B cell (primary cell): Measurements from ENCODE around the gene PPP1R10. TPM values are rescaled to one million over a fixed set of nuclear protein-coding genes. Genes with fewer than 3 reads are reported as not detected.

Experiments
- ATAC-seq: fragments of 200-7000 bp; cut with Tn5 transposase; one replicate; pipeline ENCODE4 v1.10.0; 2021; ENCODE audit warnings: low read depth, mild to moderate bottlenecking, moderate number of reproducible peaks, moderate library complexity
- CTCF ChIA-PET: fragments of 350-600 bp; sonication (Branson Sonifier 250); formaldehyde crosslinking; loops from one replicate; lab custom pipeline; 2021; ENCODE audit warnings: antibody characterized with exemption, inconsistent platforms; lab: Charles Lee
- POLR2A ChIA-PET: fragments of 350-600 bp; sonication (Branson Sonifier 250); formaldehyde crosslinking; loops from one replicate; lab custom pipeline; 2021; ENCODE audit warnings: antibody characterized with exemption; lab: Charles Lee
- DNase-seq: peaks from one replicate; pipeline ENCODE4 v3.0.0; 2013
- H2AFZ ChIP-seq: 2 replicates; pipeline ENCODE4 v1.6.1; 2012; ENCODE audit warnings: mild to moderate bottlenecking, low read depth, low read length; ENCODE audit not compliant: insufficient read depth, poor library complexity, severe bottlenecking
- H3K27ac ChIP-seq, 2 donors: 1 replicate in 1 of 2; 2 replicates in 1 of 2; pipeline ENCODE4 v1.5.1; 2012 to 2013; ENCODE audit warnings: low read length in 2 of 2, mild to moderate bottlenecking in 2 of 2, moderate library complexity in 1 of 2
- H3K27me3 ChIP-seq, 4 experiments: fragments of 200-600 bp in 1 of 4; sonication (generic) in 1 of 4; replicated peaks in 1 of 4; 1 replicate in 2 of 4; 2 replicates in 2 of 4; pipeline versions ENCODE4 v1.6.1 to v1.7.0; 2013 to 2016; ENCODE audit warnings: low read length in 3 of 4, mild to moderate bottlenecking in 2 of 4, mixed read lengths in 1 of 4, moderate library complexity in 1 of 4; ENCODE audit not compliant: insufficient read depth in 4 of 4, control insufficient read depth in 3 of 4; ENCODE audit errors: control extremely low read depth in 1 of 4
- H3K36me3 ChIP-seq, 2 experiments: replicated peaks in 1 of 2; 1 replicate in 1 of 2; 2 replicates in 1 of 2; pipeline versions ENCODE4 v1.6.1 to v1.7.1; 2013; ENCODE audit warnings: low read length in 1 of 2; ENCODE audit not compliant: insufficient read depth in 2 of 2, control insufficient read depth in 1 of 2; ENCODE audit errors: control extremely low read depth in 1 of 2, extremely low read depth in 1 of 2
- H3K4me1 ChIP-seq, 2 donors: fragments of 200-600 bp in 1 of 2; sonication (generic) in 1 of 2; 1 replicate in 1 of 2; 2 replicates in 1 of 2; pipeline versions ENCODE4 v1.5.1 to v1.6.1; 2013 to 2017; ENCODE audit warnings: low read length in 2 of 2; ENCODE audit not compliant: control insufficient read depth in 2 of 2, insufficient read depth in 2 of 2
- H3K4me2 ChIP-seq: replicated peaks from 2 replicates; pipeline ENCODE3; 2012; ENCODE audit warnings: mild to moderate bottlenecking, low read depth, low read length; ENCODE audit not compliant: poor library complexity, severe bottlenecking
- H3K4me3 ChIP-seq, 5 experiments: fragments of 200-600 bp in 1 of 5; sonication (generic) in 1 of 5; 1 replicate in 3 of 5; 2 replicates in 2 of 5; pipeline versions ENCODE4 v1.5.1 to v1.7.0; 2011 to 2016; ENCODE audit warnings: low read length in 4 of 5, mild to moderate bottlenecking in 4 of 5, low read depth in 2 of 5, control low read depth in 1 of 5, moderate library complexity in 1 of 5; ENCODE audit not compliant: insufficient read depth in 1 of 5; ENCODE audit errors: control extremely low read depth in 1 of 5, extremely low read depth in 1 of 5
- H3K79me2 ChIP-seq: fragments of 200-600 bp; sonication (generic); one replicate; pipeline ENCODE4 v1.6.0; 2016; ENCODE audit warnings: low read length; ENCODE audit not compliant: control insufficient read depth, insufficient read depth
- H3K9ac ChIP-seq: fragments of 200-600 bp; sonication (generic); 2 replicates; pipeline ENCODE4 v1.6.1; 2017; ENCODE audit warnings: mild to moderate bottlenecking, low read length, moderate library complexity
- H3K9me3 ChIP-seq, 3 donors: one replicate each; pipeline versions ENCODE4 v1.6.1 to v1.7.1; 2013; ENCODE audit warnings: low read length in 2 of 3; ENCODE audit not compliant: control insufficient read depth in 2 of 3, insufficient read depth in 1 of 3; ENCODE audit errors: control extremely low read depth in 1 of 3
- H4K20me1 ChIP-seq: 2 replicates; pipeline ENCODE4 v1.6.0; 2012; ENCODE audit warnings: mild to moderate bottlenecking, low read length; ENCODE audit not compliant: insufficient read depth, control insufficient read depth, poor library complexity, severe bottlenecking
- H3K27ac Mint-ChIP-seq: one replicate; pipeline ENCODE4 v1.8.0; 2021; ENCODE audit warnings: mixed read lengths
- H3K27me3 Mint-ChIP-seq: one replicate; pipeline ENCODE4 v1.8.0; 2021; ENCODE audit warnings: mixed read lengths
- H3K4me1 Mint-ChIP-seq: one replicate; pipeline ENCODE4 v1.8.0; 2021; ENCODE audit warnings: mixed read lengths
- H3K4me3 Mint-ChIP-seq: one replicate; pipeline ENCODE4 v1.8.0; 2021; ENCODE audit warnings: mixed read lengths
- H3K9me3 Mint-ChIP-seq: one replicate; pipeline ENCODE4 v1.8.0; 2022; ENCODE audit warnings: mixed read lengths; ENCODE audit not compliant: insufficient read depth
- CTCF ChIP-seq: fragments of 200-600 bp; IDR thresholded peaks from one replicate; pipeline ENCODE4 v1.8.0; 2022; ENCODE audit warnings: antibody characterized with exemption, mild to moderate bottlenecking
- EZH2 ChIP-seq: IDR thresholded peaks from 2 replicates; pipeline ENCODE4 v1.6.1; 2012; ENCODE audit warnings: borderline replicate concordance, low read depth, mild to moderate bottlenecking, moderate library complexity, low read length; ENCODE audit not compliant: insufficient read depth, poor library complexity, severe bottlenecking
- WGBS: methylation state at CpG from one replicate; pipeline ENCODE4 v1.1.5; 2013; ENCODE audit warnings: missing lambda C conversion rate; ENCODE audit not compliant: insufficient coverage; 5-methylcytosine and 5-hydroxymethylcytosine counted together
- intact Hi-C: fragments of 100-400 bp; cut with micrococcal nuclease; formaldehyde crosslinking; loops from one replicate; pipeline ENCODE4 v1.10.0; 2022
- polyA plus RNA-seq: library from polyadenylated mRNA; depleted of rRNA; stranded (reverse); fragments of >200 nt; gene quantifications from 2 replicates; pipeline ENCODE4 v1.2.3, GENCODE V29; 2012
- total RNA-seq, 2 donors: library from RNA; stranded (reverse); fragments of 120-200 nt in 1 of 2; gene quantifications; 1 replicate in 1 of 2; 2 replicates in 1 of 2; pipeline versions ENCODE4 v1.2.3 to v1.2.4, GENCODE V29; 2013 to 2022

The PPP1R10 gene
- total and polyA plus RNA-seq, 2 donors (not counting 1 experiment from before 2014, with no cell fraction given): 40.7 to 177 TPM

GRCh38 chr6:30598912-30599624, 18.0 kb downstream of the PPP1R10 start:
- H3K4me1 Mint-ChIP-seq: peaks cover 6% of the 10 kb centered on the region
- Histone ChIP-seq H3K36me3 (peaks cover 9 to 48% of the 10 kb centered on the region in 2 experiments), H3K4me3 (no peak overlapping the region), H3K4me2 (no peak overlapping the region), H3K9me3 (no peaks in the 10 kb centered on the region), H3K27ac (peak overlapping the region in 1 of 2 donors; percentile 53), H3K27me3 (no peaks in the 10 kb centered on the region), H3K9ac (no peak overlapping the region), H3K79me2 (no peaks in the 10 kb centered on the region), H3K4me1 (peaks cover 0 to 6% of the 10 kb centered on the region in 2 donors), H2AFZ (no peak overlapping the region), H4K20me1 (peaks cover 21% of the 10 kb centered on the region)
- POLR2A ChIA-PET: interaction anchor here (0.5 to 2.1 kb wide), 6 partner anchors 9 to 137 kb away, joined by 3 to 11 read pairs (median 6); no protein-coding TSS in a partner anchor
- intact Hi-C loops: no loop called here
- TF ChIP-seq CTCF (no peak), EZH2 (no peak)
- no peaks in the 10 kb centered on the region for H3K27me3 Mint-ChIP-seq
- WGBS: 88% methylated on average over 10 of the region's 12 CpGs
- CTCF ChIA-PET: interaction anchor here (0.6 to 12.2 kb wide), 15 partner anchors 8 to 578 kb away, joined by 3 to 295 read pairs (median 12); no protein-coding TSS in a partner anchor
- no peak overlapping the region for H3K4me3 Mint-ChIP-seq
- H3K9me3 Mint-ChIP-seq: no peaks in the 10 kb centered on the region
- DNase-seq (no peak), ATAC-seq (no peak)
- H3K27ac Mint-ChIP-seq: no peak overlapping the region
